NCI-H1436 treated with DMSO at 0.1 percent for 48 hours (cell line): ENCODE results near the gene HS3ST3A1.

Experiments
- DNase-seq: peaks from one replicate; lab custom pipeline; 2025; lab: John Stamatoyannopoulos, UW

Gene HS3ST3A1

DNA sequence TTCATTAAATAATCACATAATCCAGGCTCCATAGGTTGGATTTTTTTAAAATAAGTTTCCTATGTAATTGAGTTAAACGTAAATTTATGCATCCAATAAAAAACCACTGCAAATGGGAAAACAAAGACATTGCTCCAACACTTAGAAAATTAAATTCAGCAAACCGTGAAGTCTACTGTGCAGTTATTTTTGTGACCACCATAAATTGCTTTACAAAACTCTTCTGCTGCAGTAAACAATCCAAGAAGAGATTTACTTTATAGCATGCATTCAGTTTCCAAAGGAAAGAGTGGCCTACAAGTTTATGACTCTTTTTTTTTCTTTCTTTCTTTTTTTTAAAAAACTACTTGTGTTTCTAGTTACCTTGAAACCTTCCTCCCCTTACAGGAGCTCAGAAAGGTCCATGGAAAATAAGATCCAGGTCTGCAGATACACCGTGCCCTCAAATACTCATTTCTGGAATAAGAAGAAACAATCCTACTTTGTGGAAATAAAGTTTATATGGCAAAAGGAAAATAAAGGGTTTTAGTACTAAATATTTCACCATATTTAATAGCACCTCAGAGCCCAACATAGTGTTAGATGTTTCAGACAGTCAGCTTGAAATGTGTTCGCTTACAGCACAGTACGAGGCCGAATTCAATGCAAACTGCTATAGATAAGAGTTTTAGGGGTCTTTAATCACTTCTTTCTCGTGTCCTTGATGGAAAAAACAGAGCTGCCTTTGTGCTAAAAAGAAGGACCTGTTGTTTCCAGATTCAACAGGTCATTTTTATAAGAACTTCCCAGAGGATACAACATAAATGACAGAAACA lies 3.2 kb downstream of the HS3ST3A1 start:
- DNase-seq, result no peak

DNA sequence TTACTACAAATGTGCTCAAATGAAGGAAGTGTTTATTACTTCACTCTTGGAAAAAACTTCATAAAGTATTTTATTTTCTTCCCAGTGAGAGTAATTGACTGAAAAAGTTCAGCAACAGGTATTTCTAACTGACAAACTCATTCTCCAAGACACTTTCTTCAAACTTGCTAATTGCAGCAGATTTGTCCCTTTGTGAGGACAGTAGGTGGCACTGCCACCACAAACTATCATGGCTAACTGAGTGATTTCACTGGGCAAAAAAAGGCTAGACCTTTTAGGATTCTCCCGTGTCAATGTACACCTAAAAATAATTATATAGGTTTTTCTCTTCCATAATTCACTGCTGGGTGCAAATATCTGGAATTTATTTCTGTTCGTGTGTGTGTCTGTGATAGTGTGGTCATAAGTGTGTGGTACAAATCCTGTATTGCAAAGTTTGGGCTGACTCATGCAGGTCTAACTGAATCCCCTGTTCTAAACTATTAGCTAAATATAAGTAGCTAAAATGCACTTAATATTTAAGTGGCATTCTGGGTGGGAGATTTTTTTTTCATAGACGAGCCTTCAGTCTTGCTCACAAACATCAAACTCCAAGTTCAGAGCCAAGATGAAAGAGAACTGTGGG lies 3.9 kb downstream of the HS3ST3A1 start:
- DNase-seq, result no peak

DNA sequence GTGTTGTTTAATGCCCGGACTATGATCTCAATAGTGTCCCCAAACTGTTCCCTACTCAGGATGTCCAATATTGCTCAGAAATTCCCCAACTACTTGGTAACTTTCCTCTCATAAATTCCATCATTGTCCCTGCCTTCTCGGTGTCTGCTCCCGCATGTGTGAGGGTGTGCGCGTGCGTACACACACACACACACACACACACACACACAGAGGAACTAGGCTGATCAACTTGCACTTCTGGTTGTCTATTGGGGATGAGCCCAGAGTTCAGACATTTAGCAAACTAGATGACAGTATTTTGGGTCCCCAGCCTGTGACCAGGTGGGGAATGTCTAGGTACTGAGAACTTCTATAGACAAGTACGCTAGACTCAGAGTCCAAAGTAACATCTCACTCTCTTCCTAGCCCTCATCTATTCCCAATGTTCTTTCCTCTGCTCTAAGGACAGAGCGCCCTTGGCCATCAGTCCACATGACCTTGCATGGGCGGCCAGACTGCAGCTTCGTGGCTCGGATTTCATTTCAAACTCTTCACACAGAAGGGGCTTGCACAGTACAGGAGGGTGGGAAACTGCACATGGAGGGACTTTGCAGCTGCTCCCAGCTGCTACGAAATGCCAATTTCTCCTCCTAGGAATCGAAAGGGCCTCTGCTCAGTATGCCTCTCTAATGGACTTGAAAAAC lies 5.3 kb downstream of the HS3ST3A1 start:
- no peak for DNase-seq

DNA sequence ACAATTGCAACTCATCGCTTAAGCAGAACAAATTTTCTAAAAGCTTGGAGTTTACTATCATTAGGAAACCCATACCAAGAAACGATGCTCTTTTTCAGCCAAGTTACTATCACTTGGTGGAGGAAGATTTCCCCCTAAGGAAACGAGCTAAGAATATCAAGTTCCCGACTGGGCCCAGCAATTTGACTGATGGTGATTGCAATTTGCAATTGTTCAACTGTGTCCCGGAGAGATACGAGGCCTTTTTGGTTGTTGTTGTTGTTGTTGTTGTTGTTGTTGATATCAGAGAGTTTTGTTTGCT lies 6.2 kb downstream of the HS3ST3A1 start:
- DNase-seq, result no peak

DNA sequence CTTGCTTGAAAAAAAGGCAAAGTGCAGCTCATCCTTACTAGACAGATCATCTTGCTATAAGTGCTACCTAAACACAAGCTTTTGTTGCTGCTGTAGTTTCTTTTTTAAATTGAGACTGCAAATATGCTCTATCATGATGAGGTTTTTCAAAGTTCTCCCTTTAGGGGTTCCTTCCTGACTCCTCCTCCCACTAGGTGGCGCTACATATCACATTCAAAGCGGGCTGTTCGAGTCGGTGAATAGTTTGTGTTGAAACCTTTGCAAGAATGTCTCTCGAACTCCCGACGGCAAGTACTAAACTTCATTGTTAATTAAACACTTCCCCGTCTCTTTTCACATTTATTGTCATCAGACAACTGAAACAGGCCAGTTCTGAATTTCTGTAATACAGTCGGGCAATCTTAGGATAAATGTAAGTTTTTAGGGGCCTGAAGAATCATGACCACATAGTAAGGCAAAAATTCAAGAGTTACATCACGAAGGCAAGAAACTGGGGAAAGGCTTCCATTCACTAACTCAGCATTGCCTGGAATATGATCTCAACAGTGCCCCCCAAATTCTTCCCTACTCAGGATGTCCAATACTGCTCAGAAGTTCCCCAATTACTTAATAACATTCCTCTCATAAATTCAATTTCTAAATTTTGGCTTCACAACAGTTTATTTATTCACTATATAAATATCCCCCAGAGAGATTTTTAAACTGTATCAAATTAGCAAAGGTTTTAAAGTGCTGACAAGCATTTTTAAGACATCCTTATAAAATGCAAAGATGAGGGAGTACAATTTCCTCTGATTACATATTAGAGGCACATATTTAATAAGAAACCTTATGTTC lies 6.7 kb downstream of the HS3ST3A1 start:
- DNase-seq, result no peak

DNA sequence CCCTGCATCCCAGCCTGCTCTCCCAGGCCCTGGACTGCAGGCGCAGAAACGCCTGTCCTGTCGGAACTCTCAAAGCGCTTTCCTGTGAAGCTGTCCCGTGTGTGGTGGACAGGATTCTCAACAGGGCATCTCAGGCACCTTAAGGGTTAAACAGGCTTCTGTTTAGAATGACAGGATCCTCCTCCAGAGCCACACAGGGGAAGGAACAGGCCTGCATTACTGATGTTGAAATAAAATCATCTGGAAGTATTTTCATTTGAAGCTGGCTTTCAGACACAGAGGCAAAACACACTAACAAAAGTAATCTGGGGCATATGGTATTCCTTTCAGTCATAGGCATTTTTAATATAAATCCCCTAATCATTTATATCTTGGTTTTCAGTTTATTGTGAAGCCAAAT lies 7.4 kb downstream of the HS3ST3A1 start:
- DNase-seq, result no peak

DNA sequence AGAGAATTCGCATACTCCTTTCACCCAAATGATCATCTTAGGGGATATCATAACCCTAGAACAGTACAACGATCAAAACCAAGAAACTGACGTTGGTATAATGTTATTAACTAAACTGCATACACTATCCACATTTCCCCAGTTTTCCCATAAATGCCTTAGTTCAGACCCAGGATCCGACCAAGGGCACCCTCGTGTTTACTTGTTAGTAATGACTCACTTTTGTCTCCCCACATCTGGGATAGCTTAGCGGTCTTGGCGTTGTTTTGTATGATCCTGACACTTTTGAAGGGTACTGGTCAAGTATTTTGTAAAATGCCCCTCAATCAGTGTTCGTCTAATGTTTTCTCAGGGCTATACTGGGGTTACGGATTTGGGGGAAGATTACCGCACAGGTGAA lies 8.0 kb downstream of the HS3ST3A1 start:
- no peak for DNase-seq

DNA sequence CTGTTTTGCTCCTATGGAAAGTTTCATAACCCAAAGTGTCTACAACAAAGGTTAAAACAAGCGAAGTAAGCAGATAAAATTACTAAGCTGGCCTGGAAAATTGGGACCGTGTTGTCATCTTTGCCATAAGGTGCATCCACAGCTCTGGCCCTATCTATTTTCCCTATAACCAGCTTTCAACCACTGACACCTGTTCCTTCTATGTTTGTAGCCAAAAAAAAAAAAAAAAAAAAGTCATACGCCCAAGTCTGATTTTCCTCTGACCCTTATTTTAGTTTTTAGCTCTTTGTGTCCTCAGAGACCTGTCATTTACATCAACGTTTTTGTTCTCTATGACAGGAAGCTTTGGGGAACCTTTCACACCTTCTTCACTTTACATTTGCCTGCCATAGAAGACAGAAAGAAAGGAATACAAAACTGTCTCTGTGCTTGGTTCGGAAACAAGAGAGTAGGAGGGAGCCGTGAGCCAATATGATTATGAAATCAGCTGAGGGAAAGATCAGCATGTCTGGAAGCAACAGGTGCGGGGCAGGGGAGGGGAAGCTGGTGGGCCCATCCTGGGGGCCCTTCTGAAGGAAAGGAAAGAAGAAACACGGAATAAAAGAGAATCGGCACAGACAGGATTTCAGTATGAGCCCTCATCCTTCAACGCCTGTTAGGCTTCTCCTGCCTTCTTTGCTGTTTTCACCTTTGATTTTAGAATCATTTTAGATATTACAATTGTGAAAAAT lies 8.5 kb downstream of the HS3ST3A1 start:
- no peak for DNase-seq

DNA sequence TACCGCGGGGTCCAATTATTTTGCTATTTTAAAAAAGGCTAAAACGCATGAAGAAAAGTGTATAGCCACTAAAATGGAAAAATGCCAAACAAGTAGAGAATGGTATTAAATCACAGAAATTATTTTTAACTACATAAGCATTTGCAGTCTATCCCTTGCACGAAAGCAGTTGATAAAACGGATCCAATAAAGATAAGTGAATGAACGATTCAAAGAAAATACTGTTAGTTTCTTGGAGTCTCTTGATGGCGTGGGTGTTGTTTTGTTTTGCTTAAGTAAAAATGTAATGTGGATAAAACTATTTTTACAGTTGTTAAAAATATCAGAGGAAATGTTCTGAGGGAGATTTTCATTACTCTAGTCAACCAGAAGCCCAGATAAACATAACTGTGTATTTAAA lies 9.3 kb downstream of the HS3ST3A1 start:
- DNase-seq, result no peak

DNA sequence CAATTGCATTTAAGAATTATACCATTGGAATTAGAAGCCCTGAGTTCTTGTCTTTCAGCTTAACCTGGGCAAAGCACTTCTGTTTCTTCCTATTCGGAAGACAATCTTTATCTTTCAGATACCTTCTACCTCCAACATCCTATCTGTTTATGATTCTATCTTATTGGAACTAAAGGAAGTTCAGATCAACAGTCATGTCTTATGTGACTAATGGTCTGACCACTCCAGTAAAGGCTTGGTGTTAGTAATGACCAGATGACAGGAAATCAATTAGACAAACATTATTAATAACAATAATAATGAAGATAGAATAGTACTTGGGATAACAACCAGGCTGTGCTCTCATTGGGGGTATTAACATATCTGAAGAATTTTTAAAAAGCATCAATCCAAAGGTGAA lies 11.3 kb downstream of the HS3ST3A1 start:
- no peak for DNase-seq

DNA sequence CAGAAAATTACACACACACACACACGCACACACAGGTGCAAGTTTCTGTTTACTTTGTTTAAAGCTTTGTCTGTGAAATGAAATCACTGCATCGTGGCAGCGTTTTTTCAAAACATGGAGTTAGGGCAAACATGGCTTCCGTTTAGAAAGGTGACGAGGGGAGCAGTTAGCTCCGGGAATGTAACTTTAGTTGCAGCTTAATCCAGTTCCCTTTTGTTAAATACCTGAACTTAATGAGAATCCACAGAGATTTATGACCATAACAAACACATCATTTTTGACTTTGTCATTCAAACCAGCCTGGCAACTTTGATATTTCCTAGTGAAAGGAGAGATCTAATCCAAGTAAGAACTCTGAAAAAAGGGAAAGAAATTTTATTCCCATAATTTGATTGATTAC lies 12.1 kb downstream of the HS3ST3A1 start:
- DNase-seq, result no peak

DNA sequence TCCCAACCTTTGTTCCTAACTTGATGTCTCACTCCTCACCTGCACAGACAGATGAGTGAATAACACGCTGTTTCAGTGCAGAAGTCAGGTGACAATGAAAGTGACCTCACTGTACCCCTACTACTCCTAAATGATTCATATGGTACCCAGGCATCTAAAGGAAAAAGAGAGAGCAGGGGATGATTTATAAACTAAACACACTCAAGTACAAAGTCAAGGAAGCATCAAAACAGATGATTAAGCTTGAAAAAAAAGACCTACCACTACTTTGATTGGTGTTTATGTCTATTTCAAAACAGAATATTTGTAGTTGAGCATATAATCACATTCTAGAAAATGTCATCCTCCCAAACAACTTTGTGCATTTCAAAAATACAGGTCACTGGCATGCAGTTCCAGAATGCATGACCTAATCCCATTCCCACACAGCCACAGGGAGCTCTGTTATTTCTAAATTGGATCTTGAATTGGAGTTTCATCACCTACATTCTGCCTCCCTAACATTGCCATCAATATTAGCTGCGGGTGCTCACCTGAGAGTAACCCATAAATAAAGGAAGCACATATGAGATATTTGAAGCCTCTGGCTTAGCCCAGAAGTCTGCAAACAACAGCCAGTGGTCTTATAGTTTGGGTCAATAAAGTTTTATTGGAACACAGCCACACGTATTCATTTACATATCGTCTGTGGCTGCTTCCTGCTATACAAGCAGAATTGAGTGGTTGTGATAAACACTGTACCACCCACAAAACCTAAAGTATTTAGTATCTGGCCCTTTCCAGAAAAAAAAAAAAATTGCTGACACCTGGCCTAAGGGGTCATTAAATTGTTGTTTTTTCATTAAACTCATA lies 14.0 kb downstream of the HS3ST3A1 start:
- DNase-seq, result no peak

DNA sequence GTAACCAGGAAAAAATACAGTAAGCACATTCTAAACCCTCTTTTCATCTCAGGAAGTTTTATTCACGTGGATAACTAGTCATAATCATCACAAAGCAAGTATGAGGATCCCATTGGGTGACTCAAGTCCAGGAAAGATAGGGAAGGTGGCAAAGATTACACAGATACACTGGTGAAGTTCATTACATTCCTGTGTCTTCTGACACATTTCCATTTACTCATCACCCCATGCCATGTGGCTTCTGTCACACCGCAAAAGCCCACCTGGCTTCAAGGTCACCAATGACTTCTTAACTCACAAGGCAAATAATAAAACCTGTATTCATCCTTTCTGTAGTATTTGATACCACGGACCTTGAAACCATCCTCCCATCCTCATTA lies 17.0 kb downstream of the HS3ST3A1 start:
- no peak for DNase-seq

DNA sequence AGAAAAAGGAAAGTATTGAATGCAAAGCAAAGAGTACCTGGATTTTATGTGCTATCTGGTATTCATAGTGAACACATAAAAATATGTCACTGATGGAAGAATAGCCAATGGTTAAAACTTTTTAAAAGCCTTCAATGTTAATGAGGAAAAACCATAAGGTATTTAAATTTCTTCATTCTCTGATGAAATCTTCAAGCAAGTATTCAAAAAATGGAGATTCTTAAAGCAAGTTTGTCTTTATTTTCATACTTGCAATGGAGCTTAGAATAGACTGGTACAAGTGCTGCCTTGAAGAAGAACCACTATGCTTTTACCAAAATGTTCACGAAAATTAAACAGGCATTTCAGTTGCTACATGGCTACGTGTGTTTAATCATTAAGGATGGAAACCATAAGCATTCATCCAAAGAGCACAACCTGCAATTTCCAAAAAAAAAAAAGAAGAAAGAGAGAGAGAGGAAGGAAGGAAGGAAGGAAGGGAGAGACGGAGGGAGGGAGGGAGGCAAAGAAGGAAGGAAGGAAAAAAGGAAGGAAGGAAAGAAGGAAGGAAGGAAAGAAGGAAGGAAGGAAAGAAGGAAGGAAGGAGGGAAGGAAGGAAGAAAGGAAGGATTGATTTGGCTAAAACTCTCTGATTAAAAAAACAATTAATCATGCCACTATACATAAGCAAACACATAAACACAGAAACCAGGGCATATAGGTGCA lies 17.6 kb downstream of the HS3ST3A1 start:
- DNase-seq, result no peak

DNA sequence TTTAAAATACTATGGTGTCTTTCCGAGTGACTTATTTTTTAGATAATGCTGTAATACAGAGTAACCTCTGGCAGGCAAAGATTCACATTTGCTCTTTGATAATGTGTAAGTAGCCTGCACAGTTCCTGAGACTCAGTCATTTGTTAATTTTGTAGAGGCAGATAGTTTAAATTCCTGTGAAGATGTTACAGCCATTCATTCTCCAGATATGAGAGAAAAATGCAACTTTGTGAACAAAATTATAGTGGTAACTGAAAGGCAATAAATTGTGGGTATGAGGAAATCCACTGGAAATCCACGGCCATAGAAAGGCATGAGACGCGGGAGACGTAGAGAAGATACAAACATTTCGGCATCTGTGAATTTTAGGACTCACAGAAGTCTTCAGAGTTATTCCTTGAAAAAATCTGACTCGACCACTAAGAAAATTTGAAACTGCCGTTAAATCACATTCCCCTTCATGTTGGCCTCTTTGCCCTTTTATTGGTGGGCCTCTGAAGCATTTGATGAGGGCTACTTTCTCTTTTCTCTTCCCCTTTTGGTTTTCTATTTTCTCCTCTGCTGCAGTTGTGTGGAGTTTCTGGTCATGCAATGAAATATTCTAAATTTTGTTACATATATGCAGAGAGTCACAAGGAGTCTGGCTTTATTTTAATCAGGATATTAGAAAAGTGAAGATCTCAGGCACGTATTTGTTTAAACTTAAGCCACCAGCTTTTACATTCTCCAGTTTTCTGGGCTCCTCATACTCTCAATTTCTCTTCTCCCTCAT lies 18.8 kb downstream of the HS3ST3A1 start:
- no peak for DNase-seq

DNA sequence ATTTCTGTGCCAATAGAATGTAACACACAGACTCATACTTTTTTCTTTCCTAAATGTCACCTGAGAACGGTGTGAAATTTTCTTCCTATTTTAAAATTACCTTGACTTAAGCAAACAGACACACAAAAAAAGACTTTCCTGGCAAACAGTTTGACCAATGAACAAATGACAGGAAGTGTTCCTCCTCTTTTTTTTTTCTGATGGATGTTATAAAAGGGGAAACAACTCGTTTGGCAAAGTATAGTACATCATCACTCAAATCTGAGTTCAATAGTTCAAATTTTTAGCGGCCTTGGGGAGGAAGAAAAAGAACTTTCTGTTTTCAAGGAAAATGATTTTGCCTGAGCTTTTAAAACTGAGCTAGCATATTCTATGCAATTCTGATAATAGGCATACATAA lies 19.8 kb downstream of the HS3ST3A1 start:
- DNase-seq, result no peak

DNA sequence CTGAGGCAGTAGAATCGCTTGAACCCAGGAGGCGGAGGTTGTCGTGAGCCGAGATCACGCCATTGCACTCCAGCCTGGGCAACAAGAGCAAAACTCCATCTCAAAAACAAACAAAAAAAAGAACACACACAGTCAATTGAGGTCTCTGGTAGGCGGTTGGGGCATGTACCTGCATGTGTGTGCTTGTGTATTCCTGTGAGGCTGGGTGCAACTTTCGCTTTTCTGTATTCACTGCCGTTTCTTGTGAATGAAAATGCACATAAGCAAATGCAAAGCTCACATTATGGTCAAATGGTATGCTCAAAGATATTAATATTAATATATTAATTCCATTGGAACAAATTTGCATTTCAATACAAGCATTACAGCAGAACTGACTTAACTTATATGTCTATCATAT lies 20.9 kb downstream of the HS3ST3A1 start:
- DNase-seq, result no peak

DNA sequence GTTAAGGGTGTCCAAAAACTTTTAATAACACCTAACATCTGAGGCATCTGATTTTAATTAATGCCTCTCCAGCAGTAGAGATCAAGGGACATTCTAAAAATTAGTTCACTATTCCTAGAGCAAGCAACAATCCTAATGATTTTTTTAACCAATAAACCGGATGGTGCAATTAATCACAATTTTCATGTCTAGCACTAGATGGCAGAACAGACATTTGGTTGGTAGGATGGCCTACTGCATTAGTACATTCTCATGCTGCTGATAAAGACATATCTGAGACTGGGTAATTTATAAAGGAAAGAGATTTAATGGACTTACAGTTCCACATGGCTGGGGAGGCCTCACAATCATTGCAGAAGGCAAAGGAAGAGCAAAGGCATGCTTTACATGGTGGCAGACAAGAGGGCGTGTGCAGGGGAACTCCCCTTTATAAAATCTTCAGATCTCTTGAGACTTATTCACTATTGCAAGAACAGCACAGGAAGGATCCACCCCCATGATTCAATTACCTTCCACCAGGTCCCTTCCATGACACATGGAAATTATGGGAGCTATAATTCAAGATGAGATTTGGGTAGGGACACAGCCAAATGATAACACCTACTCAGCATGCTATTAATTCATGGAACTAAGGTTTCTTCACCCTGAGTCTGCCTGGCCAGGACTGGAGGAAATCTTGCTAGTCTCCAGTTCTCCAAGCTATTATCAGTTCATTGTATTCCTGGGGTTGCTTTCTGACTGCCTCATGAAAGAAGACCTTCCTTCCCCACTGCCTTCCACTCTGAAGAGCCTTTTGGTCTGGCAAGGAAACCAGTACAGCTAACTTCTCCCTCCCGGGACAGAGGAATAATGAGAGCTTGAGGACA lies 24.8 kb downstream of the HS3ST3A1 start:
- no peak for DNase-seq
